Neural cell (in vitro differentiated cells): Measurements from ENCODE around the gene SFN. TPM values are rescaled to one million over a fixed set of nuclear protein-coding genes. Genes with fewer than 3 reads are reported as not detected.

Experiments
- H2AFZ ChIP-seq: fragments of 200-600, 300-800 bp; sonication (generic), shearing (Covaris generic); 2 replicates; pipeline ENCODE4 v1.6.0; 2014; ENCODE audit warnings: low read depth, mild to moderate bottlenecking, antibody characterized with exemption, low read length, moderate library complexity
- H3F3A ChIP-seq: fragments of 200-600 bp; shearing (Covaris generic); 2 replicates; pipeline ENCODE4 v1.6.1; 2016; ENCODE audit warnings: mild to moderate bottlenecking, moderate library complexity, mixed read lengths, antibody characterized with exemption, low read length; ENCODE audit not compliant: insufficient read depth, poor library complexity, severe bottlenecking
- H3K27ac ChIP-seq: fragments of 200-600, 300-800 bp; sonication (generic), shearing (Covaris generic); 2 replicates; pipeline ENCODE4 v1.5.1; 2014; ENCODE audit warnings: mild to moderate bottlenecking, low read length, moderate library complexity
- H3K27me3 ChIP-seq: fragments of 300-800, 200-600 bp; sonication (generic), shearing (Covaris generic); 2 replicates; pipeline ENCODE4 v1.6.0; 2014; ENCODE audit warnings: mild to moderate bottlenecking, low read depth, low read length, moderate library complexity; ENCODE audit not compliant: insufficient read depth
- H3K36me3 ChIP-seq: fragments of 300-800, 200-600 bp; sonication (generic), shearing (Covaris generic); 2 replicates; pipeline ENCODE4 v1.5.1; 2014; ENCODE audit warnings: mild to moderate bottlenecking, antibody characterized with exemption, low read length, moderate library complexity; ENCODE audit not compliant: insufficient read depth
- H3K4me2 ChIP-seq: fragments of 300-800, 200-600 bp; sonication (generic), shearing (Covaris generic); 2 replicates; pipeline ENCODE4 v1.6.0; 2014; ENCODE audit warnings: mild to moderate bottlenecking, low read length
- H3K4me3 ChIP-seq: fragments of 300-800, 200-600 bp; sonication (generic), shearing (Covaris generic); 2 replicates; pipeline ENCODE4 v1.5.1; 2014; ENCODE audit warnings: mild to moderate bottlenecking, low read length, moderate library complexity
- H3K79me2 ChIP-seq: fragments of 200-600 bp; shearing (Covaris generic); replicated peaks from 2 replicates; pipeline ENCODE4 v1.6.0; 2014; ENCODE audit warnings: mild to moderate bottlenecking, low read length, moderate library complexity; ENCODE audit not compliant: insufficient read depth
- H3K9ac ChIP-seq: fragments of 300-800, 200-600 bp; sonication (generic), shearing (Covaris generic); 2 replicates; pipeline ENCODE4 v1.6.1; 2016; ENCODE audit warnings: mild to moderate bottlenecking, low read length, mixed read lengths
- H3K9me2 ChIP-seq: fragments of 200-600 bp; shearing (Covaris generic); 2 replicates; pipeline ENCODE4 v1.6.1; 2016; ENCODE audit warnings: mild to moderate bottlenecking, low read length, mixed read lengths; ENCODE audit not compliant: insufficient read depth
- H3K9me3 ChIP-seq: fragments of 200-600, 300-800 bp; sonication (generic), shearing (Covaris generic); 2 replicates; pipeline ENCODE4 v1.6.1; 2016; ENCODE audit warnings: mild to moderate bottlenecking, mixed run types, low read length, moderate library complexity, mixed read lengths
- H4K20me1 ChIP-seq: fragments of 200-600 bp; shearing (Covaris generic); 2 replicates; pipeline ENCODE4 v1.6.1; 2016; ENCODE audit warnings: mild to moderate bottlenecking, mixed run types; ENCODE audit not compliant: insufficient read depth
- CTCF ChIP-seq: fragments of 450-650 bp; IDR thresholded peaks from 2 replicates; pipeline ENCODE4 v1.5.1; 2014; ENCODE audit warnings: antibody characterized with exemption, mild to moderate bottlenecking, moderate library complexity; ENCODE audit not compliant: poor library complexity, severe bottlenecking
- EP300 ChIP-seq: fragments of 450-650 bp; conservative IDR thresholded peaks from 2 replicates; pipeline ENCODE4 v1.6.1; 2014; ENCODE audit warnings: antibody characterized with exemption, mild to moderate bottlenecking, moderate library complexity; ENCODE audit not compliant: poor library complexity, severe bottlenecking
- EZH2 ChIP-seq: fragments of 200-600, 300-800 bp; shearing (Covaris generic), sonication (generic); IDR thresholded peaks from 2 replicates; pipeline ENCODE4 v1.6.1; 2014; ENCODE audit warnings: antibody characterized with exemption, low read length, borderline replicate concordance, mild to moderate bottlenecking; ENCODE audit not compliant: insufficient read depth, poor library complexity, severe bottlenecking
- MXI1 ChIP-seq: fragments of 450-650 bp; conservative IDR thresholded peaks from 2 replicates; pipeline ENCODE4 v1.6.1; 2014; ENCODE audit warnings: antibody characterized with exemption, mild to moderate bottlenecking; ENCODE audit not compliant: poor library complexity, severe bottlenecking
- POLR2AphosphoS5 ChIP-seq: IDR thresholded peaks from 2 replicates; pipeline ENCODE4 v1.6.1; 2012
- RAD21 ChIP-seq: fragments of 450-650 bp; conservative IDR thresholded peaks from 2 replicates; pipeline ENCODE4 v1.6.1; 2014; ENCODE audit warnings: antibody characterized with exemption, mild to moderate bottlenecking, moderate library complexity
- REST ChIP-seq: IDR thresholded peaks from 2 replicates; pipeline ENCODE4 v1.6.1; 2012; ENCODE audit warnings: borderline replicate concordance
- SMC3 ChIP-seq: fragments of 450-650 bp; conservative IDR thresholded peaks from 2 replicates; pipeline ENCODE4 v1.6.1; 2014; ENCODE audit warnings: antibody characterized with exemption, mild to moderate bottlenecking, moderate library complexity; ENCODE audit not compliant: poor library complexity
- TAF1 ChIP-seq: IDR thresholded peaks from 2 replicates; pipeline ENCODE4 v1.6.1; 2012; ENCODE audit warnings: low read depth
- polyA plus RNA-seq: library from polyadenylated mRNA; depleted of rRNA; stranded (reverse); fragments of >200 nt; gene quantifications from 2 replicates; pipeline ENCODE4 v1.2.3, GENCODE V29; 2014

The SFN gene
- polyA plus RNA-seq, 1 donor from 2014 or later, result 0.25 TPM

GRCh38 chr1:26848499-26848898 is 14.4 kb upstream of the SFN start:
- Histone ChIP-seq H3K27ac (no peak overlapping the region), H4K20me1 (no peaks in the 10 kb centered on the region), H3K4me3 (no peak overlapping the region), H2AFZ (no peak overlapping the region), H3K36me3 (no peaks in the 10 kb centered on the region), H3K9me2 (no peaks in the 10 kb centered on the region), H3F3A (no peaks in the 10 kb centered on the region), H3K4me2 (no peak overlapping the region), H3K79me2 (no peaks in the 10 kb centered on the region), H3K27me3 (no peaks in the 10 kb centered on the region), H3K9ac (no peak overlapping the region), H3K9me3 (no peaks in the 10 kb centered on the region)
- TF ChIP-seq EP300 (no peak), EZH2 (no peak), SMC3 (no peak), POLR2AphosphoS5 (no peak), MXI1 (no peak), RAD21 (no peak), CTCF (no peak), TAF1 (no peak), REST (no peak)

- H3K4me2 ChIP-seq, result no peak overlapping the region
- no peaks in the 10 kb centered on the region for H3K27me3 ChIP-seq
These were observed 13.8 kb upstream of the SFN start for GRCh38 chr1:26848941-26849774.

More at GRCh38 chr1:26848941-26849774, 13.8 kb upstream of the SFN start:
- Histone ChIP-seq H3K79me2 (no peaks in the 10 kb centered on the region), H3F3A (no peaks in the 10 kb centered on the region), H3K36me3 (no peaks in the 10 kb centered on the region), H4K20me1 (no peaks in the 10 kb centered on the region), H3K9me2 (no peaks in the 10 kb centered on the region), H3K9ac (no peak overlapping the region), H2AFZ (no peak overlapping the region), H3K9me3 (no peaks in the 10 kb centered on the region), H3K27ac (no peak overlapping the region), H3K4me3 (no peak overlapping the region)
- no peak for TF ChIP-seq POLR2AphosphoS5
- no peak for TF ChIP-seq CTCF
- no peak for TF ChIP-seq SMC3
